AG10803 (cell line): ENCODE data around the gene ANKS1B.

Experiments
- DNase-seq: peaks from one replicate; pipeline ENCODE4 v3.0.0; 2010; ENCODE audit warnings: low read depth
- H3K4me3 ChIP-seq: 2 replicates; pipeline ENCODE4 v1.5.1; 2011; ENCODE audit warnings: mild to moderate bottlenecking, low read length, control low read depth
- CTCF ChIP-seq: conservative IDR thresholded peaks from 2 replicates; pipeline ENCODE4 v1.5.1; 2011; ENCODE audit warnings: mild to moderate bottlenecking, low read length, control low read depth, inconsistent platforms

ANKS1B gene

GRCh38 chr12:99920353-99920960 is 64.3 kb downstream of the ANKS1B start:
- DNase-seq: no peak
- no peak overlapping the region for H3K4me3 ChIP-seq
- TF ChIP-seq CTCF: no peak

- no peak for DNase-seq
- no peak for TF ChIP-seq CTCF
- no peak overlapping the region for H3K4me3 ChIP-seq
Measured at GRCh38 chr12:99917711-99918402, 66.9 kb downstream of the ANKS1B start.

- DNase-seq: no peak
- TF ChIP-seq CTCF: no peak
- no peak overlapping the region for H3K4me3 ChIP-seq
Measured at GRCh38 chr12:99916555-99916954, 68.2 kb downstream of the ANKS1B start.

GRCh38 chr12:99915251-99916082 is 69.3 kb downstream of the ANKS1B start:
- peak; percentile 33 for DNase-seq
- no peak for TF ChIP-seq CTCF
- no peak overlapping the region for H3K4me3 ChIP-seq

- no peak for TF ChIP-seq CTCF
- H3K4me3 ChIP-seq: no peak overlapping the region
- no peak for DNase-seq
Measured at GRCh38 chr12:99914206-99914605, 70.5 kb downstream of the ANKS1B start.

GRCh38 chr12:99911967-99912366 is 72.8 kb downstream of the ANKS1B start:
- DNase-seq: peak; percentile 5
- TF ChIP-seq CTCF: no peak
- no peak overlapping the region for H3K4me3 ChIP-seq
